ENCODE data around the gene ZBTB20.

Gene ZBTB20

DNA sequence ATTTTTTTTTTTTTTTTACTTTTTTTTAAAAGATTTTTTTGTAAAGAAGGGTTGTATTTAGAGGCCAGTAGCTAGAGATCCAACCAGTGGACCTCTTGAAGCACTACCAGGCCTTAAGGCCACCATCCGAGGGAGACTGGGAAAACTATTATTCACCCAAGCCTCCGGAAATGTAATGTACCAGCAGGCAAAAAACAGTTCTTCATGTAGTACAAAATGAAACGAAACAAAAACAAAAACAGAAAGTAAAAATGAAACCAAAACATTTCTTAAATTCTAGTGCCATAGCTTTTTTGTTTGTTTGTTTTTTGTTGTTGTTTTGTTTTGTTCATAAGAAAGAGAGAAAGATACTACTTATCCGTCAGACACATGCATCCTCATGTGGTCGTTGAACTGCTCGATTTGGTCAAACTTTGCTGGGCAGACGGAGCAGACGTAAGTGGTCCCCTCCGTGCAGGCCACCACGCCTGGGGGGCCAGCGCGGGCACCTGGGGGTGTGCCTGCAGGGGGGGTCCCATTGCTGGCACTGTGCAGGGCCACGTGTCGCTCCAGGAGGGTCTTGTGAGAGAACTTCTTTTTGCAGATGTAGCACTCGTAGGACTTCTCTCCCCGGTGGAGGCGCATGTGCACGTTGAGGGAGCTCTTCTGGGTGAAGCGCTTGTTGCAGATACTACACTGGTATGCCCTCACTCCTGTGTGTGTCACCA lies 808.3 kb downstream of the ZBTB20 start:
- no peak for DNase-seq

DNA sequence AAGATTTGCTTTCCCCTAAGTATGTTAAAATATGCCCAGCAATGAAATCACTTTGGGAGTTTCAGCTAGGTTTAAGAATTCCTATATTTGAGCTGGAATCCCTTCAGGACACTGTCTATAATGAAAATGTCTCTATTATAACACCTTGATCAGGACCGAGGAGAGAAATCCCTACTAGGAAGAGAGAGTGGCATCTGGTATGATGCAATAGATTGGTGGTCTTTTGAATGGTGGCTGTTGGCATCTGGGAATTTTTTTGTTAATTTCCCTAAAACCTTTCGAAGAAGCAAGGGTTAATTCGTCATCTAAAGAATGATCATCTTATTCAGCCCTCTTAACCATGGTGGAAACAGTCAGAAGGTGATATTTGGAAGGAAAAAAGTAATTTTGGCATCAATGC lies 810.2 kb downstream of the ZBTB20 start:
- DNase-seq, result no peak

DNA sequence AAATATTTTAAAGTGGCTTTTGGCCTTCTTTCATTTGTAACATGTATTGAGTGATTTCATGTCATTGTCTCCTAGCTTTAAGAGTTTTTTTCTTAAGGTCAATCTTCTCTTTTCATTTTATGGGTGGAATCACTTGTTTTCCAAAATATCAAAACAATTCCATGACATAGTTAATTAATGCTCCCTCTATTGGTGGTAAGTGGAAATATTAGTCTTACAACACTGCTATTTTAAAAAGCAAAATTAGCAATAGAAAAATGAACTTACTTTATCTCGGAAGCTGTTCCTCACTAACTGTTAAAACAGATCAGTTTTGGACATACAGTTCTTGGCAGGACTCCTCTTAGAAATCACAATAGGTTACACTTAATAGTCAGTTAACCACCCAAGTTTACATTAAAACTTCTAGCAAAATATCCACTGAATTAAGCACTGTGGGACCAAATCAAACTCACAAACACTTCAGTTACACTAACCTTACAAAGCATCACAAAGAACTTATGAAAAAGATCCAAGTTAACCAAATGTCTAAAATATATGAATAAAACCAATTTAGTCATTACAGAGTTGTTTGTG lies 810.9 kb downstream of the ZBTB20 start:
- no peak for DNase-seq

DNA sequence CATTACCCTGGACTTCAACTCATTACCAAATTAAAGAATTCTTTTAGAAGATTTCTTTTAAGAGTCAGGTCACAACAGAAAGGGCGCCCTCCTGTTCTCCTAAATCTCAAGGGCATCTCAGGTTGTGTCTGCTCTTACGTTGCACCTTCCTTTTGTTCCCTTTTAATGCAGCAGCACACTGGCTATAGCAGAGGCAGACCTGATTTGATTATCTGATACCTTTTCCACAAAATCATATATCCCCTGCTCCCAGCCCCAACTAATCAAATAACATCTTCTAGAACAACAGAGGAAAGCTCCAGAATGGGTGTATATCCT lies 813.2 kb downstream of the ZBTB20 start:
- DNase-seq, result no peak

DNA sequence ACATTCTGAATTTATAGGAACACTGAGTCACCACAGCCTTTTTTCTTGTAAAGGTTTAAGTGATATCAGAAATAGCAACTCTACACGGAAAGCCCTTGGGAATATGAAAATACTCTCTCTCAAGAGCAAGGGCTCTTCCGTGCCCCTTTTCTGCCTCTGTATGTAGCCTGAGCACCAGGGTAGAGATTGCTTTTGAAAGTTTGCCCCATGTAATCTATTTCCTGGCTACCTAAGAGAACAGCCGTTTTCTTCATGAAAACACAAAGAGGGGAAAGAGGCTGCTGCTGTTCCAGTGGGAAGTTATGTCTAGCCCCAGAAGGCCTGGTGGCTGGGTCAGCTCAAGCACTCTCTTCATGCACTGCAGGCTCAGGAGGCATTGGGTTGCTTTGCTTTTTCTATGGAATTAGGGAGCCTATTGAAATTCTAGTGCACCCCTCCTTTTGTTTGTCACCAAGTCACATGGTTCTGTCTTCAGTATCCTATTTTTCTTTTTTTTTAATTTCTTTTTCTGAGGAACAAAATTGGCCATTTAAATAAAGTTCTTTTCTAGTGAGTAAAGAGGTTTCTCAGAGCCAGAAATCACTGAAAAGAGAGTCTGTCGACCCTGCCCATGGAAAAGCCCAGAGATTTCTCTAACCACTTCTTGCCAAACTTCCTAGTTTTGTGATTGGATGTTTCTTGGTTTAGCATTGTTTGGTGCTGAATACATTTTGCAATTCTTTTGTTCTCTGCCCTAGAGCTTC lies 813.7 kb downstream of the ZBTB20 start:
- DNase-seq, result no peak

DNA sequence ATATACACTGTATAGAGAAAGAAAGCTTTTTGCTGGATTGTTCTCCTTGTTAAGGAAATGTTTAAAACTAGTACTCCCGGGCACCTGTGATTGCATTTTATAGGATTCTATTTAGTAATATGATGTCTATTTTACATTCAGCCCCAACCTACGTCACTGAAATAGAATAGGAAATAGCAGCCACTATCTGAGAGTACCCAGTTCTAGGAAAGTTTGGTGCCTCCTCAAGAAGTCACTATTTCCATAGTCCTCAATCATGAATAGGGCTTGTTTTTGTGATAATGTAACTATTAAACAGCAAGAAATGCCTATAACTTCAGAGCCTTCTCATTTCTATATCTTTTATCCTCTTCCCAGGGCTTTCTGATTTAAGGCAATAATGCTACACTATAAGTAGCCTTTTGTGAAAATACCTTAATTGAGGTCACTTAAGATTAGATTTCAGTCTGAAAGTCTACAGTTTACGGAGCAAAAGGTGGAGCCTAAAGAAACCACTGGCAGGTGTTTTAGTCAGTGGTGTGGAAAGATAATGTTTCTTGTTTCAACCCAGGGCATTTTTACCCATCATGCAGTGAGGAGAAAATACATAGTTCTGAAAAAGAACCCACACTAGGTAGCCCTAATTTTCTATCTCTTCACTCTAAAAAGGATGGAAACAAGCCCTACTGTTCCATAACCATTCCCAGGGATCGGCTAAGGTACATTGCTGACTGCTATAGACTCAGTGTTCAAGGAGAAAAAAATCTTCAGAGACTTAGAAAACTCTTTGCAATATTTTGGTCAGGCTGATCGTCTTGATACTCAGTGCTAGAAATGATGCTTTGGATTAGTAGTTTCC lies 814.5 kb downstream of the ZBTB20 start:
- DNase-seq, result no peak

DNA sequence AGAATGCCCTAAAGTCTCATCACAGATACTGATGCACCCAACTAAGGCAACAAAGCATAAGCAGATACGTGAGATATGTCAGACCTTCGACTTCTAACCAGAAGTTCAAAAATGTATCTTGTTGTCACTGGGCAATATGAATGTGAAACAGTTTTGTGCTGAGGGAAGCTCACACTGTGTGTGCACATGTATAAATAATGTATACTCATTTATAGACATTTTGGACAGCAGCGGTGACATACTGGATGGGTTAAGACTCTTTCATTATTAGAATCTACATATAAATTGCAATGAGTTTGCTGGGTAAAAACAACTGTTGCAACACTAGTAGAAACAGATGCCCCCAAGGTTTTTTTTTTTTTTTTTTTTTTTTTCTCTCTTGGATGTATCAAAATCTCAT lies 815.4 kb downstream of the ZBTB20 start:
- no peak for DNase-seq

DNA sequence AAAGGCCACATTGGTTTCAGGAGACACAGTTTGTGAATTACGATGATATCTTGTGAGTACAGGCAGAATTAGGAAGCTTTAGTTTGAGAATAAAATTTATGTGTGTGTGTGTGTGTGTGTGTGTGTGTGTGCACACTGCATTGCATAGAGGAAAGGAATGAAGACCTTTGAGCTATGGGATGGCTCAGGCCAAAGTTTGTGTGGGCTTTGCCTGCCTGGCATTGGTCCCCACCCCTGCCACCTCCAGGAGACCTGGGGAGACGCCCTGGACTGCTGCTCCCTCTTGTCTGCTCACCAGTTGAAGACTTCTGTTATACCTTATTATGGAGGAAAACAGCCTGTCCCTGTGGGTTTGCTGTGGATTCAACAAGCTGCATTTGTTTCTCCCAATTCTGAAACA lies 816.1 kb downstream of the ZBTB20 start:
- DNase-seq, result no peak

DNA sequence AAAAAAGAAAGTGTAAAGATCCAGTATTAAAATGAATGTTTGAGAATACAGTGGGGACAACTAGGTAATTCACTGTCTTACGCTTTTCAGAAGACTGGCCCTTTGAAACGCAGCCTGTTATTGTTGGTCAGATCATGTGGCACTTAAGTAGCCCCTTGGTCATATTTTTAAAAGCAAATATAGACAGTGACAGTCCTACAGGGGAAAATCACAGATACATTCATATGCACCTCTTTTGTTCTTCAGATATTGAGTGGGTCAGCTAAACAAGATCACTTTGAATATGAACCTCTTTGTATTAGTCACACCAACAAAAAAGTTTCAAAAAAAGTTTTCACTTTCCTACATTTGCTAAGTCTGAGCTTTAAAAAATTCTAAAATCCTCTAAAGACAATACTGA lies 817.3 kb downstream of the ZBTB20 start:
- no peak for DNase-seq

DNA sequence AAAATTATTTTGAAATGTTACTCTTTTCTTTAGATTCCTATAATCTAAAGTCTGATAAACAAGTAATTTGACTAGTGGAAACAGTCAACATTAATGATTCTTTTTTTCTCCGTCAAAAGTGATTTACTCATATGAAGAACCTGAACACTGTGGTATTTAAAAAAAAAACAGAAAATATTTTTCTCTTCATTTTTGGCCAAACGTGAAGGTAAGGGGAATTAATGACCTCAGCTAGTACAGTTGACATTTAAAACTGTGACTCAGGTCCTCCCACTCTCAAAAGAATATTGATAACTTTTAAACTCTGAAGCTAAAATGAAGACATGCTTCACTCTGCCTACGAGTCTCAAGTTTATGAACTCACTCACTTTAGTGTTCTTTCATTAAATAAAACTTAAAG lies 818.7 kb downstream of the ZBTB20 start:
- DNase-seq, result no peak

DNA sequence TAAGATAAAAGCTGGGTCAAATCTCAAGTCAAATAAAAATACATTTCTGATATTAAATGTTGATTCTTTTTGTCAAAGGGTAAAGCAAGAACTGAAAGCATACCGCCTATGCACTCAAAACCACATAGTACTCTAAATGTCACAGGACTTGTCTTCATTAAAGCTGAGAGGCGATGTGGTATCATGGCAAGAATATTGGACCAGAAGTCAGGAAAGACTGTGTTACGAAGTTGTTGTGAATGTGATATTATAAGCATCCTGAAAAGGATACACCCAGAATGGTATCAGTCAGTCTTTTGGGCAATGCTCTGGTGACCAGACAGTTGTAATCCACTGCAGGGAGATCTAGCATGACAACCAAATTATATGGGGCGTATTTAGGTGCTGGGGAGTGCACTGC lies 819.4 kb downstream of the ZBTB20 start:
- DNase-seq, result no peak

DNA sequence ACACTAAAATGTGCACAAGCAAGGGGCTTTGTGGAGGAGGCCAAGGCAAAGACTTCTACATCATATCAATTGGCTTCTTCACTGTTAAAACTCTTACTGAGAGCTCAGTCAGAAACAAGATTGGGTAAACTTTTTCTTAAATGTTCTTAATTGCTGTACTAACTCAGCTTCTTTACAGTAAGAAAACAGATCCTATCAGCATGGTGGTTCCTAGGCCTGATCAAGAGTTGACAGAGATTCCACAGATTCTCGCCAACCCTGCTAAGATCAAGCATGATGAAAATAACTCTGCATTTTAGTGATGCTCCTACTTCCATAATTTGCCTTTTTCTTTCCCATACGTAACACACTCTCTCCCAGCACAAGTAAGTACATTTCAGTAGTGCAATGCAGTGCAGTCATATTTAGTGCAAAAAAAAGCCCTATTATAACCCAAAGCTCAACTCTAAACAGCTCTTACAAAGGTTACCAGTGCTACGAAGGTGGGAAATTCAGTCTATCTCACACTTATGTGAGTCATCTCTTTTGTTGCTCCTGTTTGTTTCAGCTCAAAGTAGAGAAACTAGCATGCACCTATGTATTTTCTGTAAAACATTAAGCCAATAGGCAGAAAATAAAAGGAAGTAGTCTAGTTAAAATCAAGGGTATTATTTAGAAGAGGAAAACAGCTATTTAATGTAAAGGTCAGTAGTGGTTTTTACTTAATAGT lies 823.4 kb downstream of the ZBTB20 start:
- DNase-seq, result no peak

DNA sequence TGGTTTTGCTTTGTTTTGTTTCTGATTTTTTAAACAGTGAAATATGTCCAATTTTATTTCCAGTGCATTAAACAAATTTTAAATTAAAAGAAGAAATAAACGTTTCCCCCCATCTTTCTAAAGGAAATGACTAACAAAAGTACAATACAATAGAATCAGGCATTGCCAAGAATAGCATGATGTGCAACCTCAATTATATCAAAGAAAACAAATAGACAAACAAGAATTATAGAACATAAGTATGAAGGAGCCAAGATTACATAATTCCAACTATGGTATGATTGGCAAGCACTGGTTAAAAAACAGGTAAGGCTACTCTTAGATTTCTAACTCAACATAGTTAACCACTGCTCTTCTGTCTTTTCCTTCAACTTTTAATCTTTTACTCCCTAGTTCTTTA lies 826.8 kb downstream of the ZBTB20 start:
- DNase-seq, result no peak

DNA sequence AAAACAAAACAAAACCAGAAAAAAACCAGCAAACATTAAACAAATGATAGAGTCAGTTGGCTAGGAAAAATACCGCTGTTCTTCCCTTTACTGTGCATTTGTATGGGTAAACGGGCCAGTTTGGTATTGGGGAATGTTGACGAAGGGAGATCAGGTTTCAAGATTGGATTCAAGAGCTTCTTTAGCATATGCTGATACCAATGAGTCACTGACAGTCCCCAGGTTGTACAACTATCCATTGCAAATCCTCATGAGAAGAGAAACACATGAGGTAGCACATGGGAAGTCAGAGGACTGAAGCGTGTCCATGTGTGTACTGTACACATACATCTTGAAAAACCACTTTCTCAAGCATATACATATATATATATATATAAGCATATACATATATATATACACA lies 827.6 kb downstream of the ZBTB20 start:
- peak; percentile 28 for DNase-seq

DNA sequence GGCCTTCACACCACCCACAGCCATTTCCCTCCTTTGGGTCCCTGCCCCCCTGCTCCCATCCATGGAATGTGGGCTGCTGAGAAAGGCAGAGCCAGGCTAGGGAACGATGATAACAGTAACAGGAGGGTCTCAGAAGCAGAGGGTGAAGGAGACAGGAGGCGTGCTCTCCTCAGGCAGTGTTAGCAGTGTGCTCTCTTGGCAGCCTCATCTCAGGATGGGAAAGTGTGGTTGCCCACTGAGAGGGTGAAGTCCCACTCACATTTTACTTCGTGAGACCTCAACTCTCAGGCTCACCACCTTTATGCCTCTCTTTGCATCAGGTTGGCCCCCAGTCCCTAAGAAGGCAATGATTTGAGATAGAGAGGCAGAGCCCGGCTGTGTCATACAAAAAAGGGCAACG lies 828.8 kb downstream of the ZBTB20 start:
- no peak for DNase-seq

DNA sequence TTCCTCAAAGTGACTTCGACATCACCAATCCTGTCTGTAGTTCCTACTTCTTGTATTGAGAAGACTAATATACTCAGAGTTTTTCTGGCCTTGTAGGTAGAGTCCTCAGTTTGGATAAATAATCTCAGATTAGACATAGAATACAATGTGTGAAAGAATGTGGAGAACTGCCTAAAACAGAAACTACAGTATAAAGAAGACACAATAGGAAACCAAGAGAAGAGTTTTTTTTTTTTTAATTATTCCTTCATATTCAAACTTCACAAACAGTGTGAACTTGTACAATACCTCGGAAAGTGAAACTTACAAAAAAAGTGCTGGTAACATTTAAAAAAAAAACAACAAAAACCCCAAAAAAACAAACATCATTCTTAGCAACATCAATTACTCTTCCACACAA lies 832.8 kb downstream of the ZBTB20 start:
- DNase-seq, result no peak

DNA sequence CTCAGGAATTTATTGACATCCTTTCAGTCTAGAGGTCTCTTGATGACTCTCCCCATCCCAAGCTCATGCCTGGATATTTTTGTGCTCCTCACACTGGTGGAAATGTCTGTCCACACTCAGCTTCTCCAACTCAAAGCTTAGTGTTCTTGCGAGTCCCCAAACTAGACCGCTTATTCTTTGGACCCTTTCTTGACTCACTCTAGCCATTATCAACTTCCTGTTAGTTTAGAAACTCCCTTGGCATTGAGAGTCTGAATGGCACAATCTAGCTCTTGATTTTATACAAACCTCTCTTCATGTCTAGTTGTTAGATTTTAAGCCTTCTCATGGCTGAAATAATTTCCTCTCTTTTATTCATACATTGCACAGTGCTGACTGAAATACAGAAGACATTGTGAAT lies 833.7 kb downstream of the ZBTB20 start:
- no peak for DNase-seq

DNA sequence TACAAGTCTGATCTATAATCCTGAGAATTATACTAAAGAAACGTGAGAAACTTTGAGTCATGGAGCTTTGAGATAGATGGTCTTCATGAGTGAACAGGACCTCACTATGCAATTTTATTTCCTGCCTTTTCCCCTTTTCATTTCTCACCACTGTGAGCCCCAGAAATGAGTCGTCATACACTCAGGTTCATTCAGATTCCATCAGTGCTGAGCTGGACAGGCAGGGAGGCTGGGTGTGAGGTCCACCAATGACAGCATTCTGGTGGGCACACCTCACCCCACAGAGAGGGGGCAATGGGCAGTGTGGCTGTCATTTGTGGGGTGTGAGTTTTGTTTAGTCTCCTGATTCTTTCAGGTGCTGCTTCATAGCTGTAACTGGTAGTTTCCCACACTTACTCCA lies 836.4 kb downstream of the ZBTB20 start:
- DNase-seq, result peak; percentile 3

DNA sequence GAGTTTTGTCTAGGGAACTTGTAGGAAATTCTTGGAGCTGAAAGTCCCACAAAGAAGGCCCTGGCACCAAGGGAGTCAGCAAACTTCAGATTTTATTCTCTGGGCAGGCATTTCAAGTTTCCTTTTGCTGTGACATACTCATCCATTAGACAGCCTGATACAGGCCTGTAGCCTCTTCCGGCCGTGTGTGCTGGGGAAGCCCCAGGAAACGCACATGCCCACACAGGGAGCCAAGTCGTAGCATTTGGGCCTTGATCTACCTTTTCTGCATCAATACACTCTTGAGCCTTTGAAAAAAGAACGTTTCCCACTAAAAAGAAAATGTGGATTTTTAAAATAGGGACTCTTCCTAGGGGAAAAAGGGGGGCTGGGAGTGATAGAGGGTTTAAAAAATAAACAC lies 838.3 kb downstream of the ZBTB20 start:
- no peak for DNase-seq

DNA sequence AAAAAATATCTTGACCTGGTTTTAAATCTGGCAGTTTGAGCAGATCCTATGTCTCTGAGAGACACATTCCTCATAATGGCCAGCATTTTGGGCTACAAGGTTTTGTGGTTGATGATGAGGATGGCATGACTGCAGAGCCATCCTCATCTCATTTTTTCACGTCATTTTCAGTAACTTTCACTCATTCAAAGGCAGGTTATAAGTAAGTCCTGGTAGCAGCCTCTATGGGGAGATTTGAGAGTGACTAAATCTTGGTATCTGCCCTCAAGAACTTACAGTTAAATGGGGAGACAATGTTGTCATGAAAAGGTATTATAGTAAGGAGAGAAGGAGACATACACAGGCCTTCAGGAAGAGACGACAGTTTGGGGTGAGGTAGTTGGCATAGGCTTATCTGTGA lies 838.7 kb downstream of the ZBTB20 start:
- DNase-seq, result no peak

DNA sequence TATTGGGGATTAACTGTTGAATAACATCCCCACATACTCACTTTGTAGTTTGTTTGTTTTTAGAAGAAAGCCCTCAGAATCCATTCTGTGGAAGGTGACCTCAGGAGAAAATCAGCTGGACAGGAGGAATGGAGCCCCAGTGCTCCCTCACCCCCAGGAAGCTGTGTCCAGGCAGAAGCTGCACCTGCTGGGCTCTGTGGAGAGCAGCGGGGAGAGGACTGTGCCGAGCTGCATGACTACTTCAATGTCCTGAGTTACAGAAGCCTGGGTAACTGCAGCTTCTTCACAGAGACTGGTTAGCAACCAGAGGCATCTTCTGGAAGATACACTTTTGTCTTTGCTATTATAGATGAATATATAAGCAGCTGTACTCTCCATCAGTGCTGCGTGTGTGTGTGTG lies 839.3 kb downstream of the ZBTB20 start:
- no peak for DNase-seq

DNA sequence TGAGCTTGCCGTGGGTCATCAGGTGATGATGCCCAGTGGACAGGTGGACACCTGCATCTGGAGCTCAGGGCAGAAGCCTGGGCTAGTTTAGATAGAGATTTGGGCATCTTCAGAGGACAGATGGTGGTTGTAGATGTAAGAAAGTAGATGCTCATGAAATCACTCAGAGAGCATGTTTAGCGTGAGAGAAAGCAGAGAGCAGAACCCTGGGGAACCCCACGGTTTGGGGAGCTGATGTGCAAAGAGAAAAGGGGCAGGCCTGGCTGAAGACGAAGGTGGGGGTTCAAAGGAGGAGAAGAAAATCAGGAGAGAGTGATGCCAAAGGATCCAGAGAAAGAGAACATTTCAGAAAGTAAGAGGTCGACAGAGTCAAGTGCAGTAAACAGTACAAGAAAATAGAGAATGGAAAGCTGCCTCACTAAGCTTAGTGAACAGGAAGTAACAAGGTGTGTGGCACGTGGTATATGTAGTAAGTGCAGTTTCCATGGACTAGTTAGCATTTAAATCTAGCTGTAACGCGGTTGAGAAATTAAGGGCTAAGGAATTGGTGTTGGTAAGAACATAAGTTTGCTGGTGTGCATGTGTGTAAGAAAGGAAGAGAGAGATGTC lies 839.8 kb downstream of the ZBTB20 start:
- DNase-seq, result no peak

Measured in EL (cell line).